ENCODE measurements around the gene SLC25A39. TPM values are rescaled to one million over a fixed set of nuclear protein-coding genes. Genes with fewer than 3 reads are reported as not detected.

SLC25A39 gene
- polyA plus RNA-seq, 1 of the 3 experiments (the other 2 are of a cell fraction): 131 TPM

GRCh38 chr17:44307387-44308186, 17.0 kb downstream of the SLC25A39 start (continued):
- TF ChIP-seq, protein P1, sequence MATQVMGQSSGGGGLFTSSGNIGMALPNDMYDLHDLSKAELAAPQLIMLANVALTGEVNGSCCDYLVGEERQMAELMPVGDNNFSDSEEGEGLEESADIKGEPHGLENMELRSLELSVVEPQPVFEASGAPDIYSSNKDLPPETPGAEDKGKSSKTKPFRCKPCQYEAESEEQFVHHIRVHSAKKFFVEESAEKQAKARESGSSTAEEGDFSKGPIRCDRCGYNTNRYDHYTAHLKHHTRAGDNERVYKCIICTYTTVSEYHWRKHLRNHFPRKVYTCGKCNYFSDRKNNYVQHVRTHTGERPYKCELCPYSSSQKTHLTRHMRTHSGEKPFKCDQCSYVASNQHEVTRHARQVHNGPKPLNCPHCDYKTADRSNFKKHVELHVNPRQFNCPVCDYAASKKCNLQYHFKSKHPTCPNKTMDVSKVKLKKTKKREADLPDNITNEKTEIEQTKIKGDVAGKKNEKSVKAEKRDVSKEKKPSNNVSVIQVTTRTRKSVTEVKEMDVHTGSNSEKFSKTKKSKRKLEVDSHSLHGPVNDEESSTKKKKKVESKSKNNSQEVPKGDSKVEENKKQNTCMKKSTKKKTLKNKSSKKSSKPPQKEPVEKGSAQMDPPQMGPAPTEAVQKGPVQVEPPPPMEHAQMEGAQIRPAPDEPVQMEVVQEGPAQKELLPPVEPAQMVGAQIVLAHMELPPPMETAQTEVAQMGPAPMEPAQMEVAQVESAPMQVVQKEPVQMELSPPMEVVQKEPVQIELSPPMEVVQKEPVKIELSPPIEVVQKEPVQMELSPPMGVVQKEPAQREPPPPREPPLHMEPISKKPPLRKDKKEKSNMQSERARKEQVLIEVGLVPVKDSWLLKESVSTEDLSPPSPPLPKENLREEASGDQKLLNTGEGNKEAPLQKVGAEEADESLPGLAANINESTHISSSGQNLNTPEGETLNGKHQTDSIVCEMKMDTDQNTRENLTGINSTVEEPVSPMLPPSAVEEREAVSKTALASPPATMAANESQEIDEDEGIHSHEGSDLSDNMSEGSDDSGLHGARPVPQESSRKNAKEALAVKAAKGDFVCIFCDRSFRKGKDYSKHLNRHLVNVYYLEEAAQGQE (IDR thresholded peaks at IDR 0.05; ENCODE audit: low read depth, low read length): 0 out of 2 replicates have a peak, but pooled peaks have one; percentile 13
- TF ChIP-seq FOXJ3 (CRISPR knock-in tag; IDR thresholded peaks at IDR 0.05) (no peak; the same call in 1 of the 2 replicates), MEF2A (IDR thresholded peaks at IDR 0.05; ENCODE audit: borderline replicate concordance, low read depth) (no peak), EP300 (IDR thresholded peaks at IDR 0.05; ENCODE audit: borderline replicate concordance in 1 of 2, low read depth in 1 of 2, low read length in 1 of 2) (peak in 1 of 2 experiments; percentile 65; a peak in 1 of 4 replicates)

- no peak for DNase-seq
- no peak overlapping the region for H3K4me2 ChIP-seq
- no peak overlapping the region for H3K9ac ChIP-seq
- no peak overlapping the region for H3K27ac ChIP-seq (ENCODE audit: low read depth in 2 of 2, low read length in 1 of 2)
- no peaks in the 10 kb centered on the region for H3F3A ChIP-seq (replicated peaks; ENCODE audit: insufficient read depth)
- no peak overlapping the region for H3K4me3 ChIP-seq (ENCODE audit: low read depth in 2 of 2, low read length in 1 of 2)
- H3K79me2 ChIP-seq (ENCODE audit: insufficient read depth): no peaks in the 10 kb centered on the region
- CTCF ChIA-PET: interaction anchor here (1.5 kb wide), 1 partner anchor 12 kb away, joined by 5 read pairs; no protein-coding TSS in a partner anchor
- no peaks in the 10 kb centered on the region for H3K9me3 ChIP-seq
- no peak for TF ChIP-seq CHD2 (IDR thresholded peaks at IDR 0.05; ENCODE audit: low read length, partially characterized antibody)
- H4K20me1 ChIP-seq (ENCODE audit: insufficient read depth): no peaks in the 10 kb centered on the region
- no peaks in the 10 kb centered on the region for H3K36me3 ChIP-seq (replicated peaks in 1 of 2; ENCODE audit: control insufficient read depth in 1 of 2, insufficient read depth in 2 of 2, low read length in 1 of 2)
- H3K9me2 ChIP-seq: no peaks in the 10 kb centered on the region
- H3K27me3 ChIP-seq (ENCODE audit: insufficient read depth): no peaks in the 10 kb centered on the region
- POLR2A ChIA-PET: no interaction called here
- H3K4me1 ChIP-seq (ENCODE audit: control insufficient read depth in 1 of 2, insufficient read depth in 2 of 2, low read depth in 1 of 2, low read length in 1 of 2): peaks cover 0 to 12% of the 10 kb centered on the region in 2 experiments; a peak in 1 of 4 replicates
- no peak overlapping the region for H2AFZ ChIP-seq (ENCODE audit: low read depth)
Observed at GRCh38 chr17:44304651-44305050, 20.0 kb downstream of the SLC25A39 start.

DNA sequence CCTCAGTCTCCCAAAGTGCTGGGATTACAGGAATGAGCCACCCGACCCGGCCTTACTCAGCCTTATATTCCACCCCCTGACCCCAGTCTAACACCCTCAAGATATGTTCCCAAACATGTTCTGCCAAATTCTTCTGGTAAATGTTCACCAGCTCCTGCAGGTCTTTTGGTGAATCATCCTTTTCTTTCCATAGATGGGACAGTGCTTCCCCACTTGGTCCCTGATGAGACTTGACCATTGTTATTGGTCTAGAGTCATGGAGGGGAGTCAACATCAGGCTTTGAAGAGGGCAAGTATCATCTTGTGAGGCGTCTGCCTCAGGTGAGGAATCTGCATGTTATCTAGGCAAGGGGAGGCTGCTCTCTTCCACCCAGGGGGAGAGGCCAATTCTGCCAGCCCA, 26.6 kb downstream of the SLC25A39 start:
- no peaks in the 10 kb centered on the region for H4K20me1 ChIP-seq (ENCODE audit: insufficient read depth)
- H2AFZ ChIP-seq (ENCODE audit: low read depth): no peak overlapping the region
- ChIA-PET CTCF (no interaction called here), POLR2A (no interaction called here)
- no peaks in the 10 kb centered on the region for H3K79me2 ChIP-seq (ENCODE audit: insufficient read depth)
- no peak overlapping the region for H3K9ac ChIP-seq
- no peaks in the 10 kb centered on the region for H3K4me1 ChIP-seq (ENCODE audit: control insufficient read depth in 1 of 2, insufficient read depth in 2 of 2, low read depth in 1 of 2, low read length in 1 of 2)
- H3K9me3 ChIP-seq: no peaks in the 10 kb centered on the region
- WGBS (ENCODE audit: low lambda C conversion rate): 36% methylated on average over 3 of the region's 3 CpGs
- no peak for DNase-seq
- TF ChIP-seq FOXM1 (IDR thresholded peaks at IDR 0.05; ENCODE audit: low read depth) (no peak), TEAD4 (IDR thresholded peaks at IDR 0.05; ENCODE audit: borderline replicate concordance, insufficient read depth) (no peak)
- TF ChIP-seq, protein P1 (IDR thresholded peaks at IDR 0.05; ENCODE audit: low read depth, low read length): no peak
- no peak overlapping the region for H3K4me3 ChIP-seq (ENCODE audit: low read depth in 2 of 2, low read length in 1 of 2)
- no peaks in the 10 kb centered on the region for H3K9me2 ChIP-seq
- H3K4me2 ChIP-seq: no peak overlapping the region
- H3K27ac ChIP-seq (ENCODE audit: low read depth in 2 of 2, low read length in 1 of 2): no peak overlapping the region
- H3K27me3 ChIP-seq (ENCODE audit: insufficient read depth): no peaks in the 10 kb centered on the region; the same call in 1 of the 2 replicates
- H3K36me3 ChIP-seq (replicated peaks in 1 of 2; ENCODE audit: control insufficient read depth in 1 of 2, insufficient read depth in 2 of 2, low read length in 1 of 2): no peaks in the 10 kb centered on the region
- no peaks in the 10 kb centered on the region for H3F3A ChIP-seq (replicated peaks; ENCODE audit: insufficient read depth)

Measured in SK-N-SH (cell line).